Peyer's patch (tissue), 4 donors: ENCODE measurements around the gene DCP1A. TPM values are rescaled to one million over a fixed set of nuclear protein-coding genes. Genes with fewer than 3 reads are reported as not detected.

ENCODE experiments used
- DNase-seq, 3 donors: peaks; one replicate each; pipeline ENCODE4 v3.0.0-alpha.2; 2017 to 2019
- H3K27ac ChIP-seq, 4 donors: fragments of 200-600 bp; sonication (generic); one replicate each; pipeline ENCODE4 v1.5.1; 2016 to 2019
- H3K27me3 ChIP-seq, 2 donors: fragments of 200-600 bp; sonication (generic); one replicate each; pipeline ENCODE4 v1.5.1; 2019
- H3K36me3 ChIP-seq, 3 donors: fragments of 200-600 bp; sonication (generic); one replicate each; pipeline ENCODE4 v1.5.1; 2016 to 2019
- H3K4me1 ChIP-seq, 4 donors: fragments of 200-600 bp; sonication (generic); one replicate each; pipeline ENCODE4 v1.5.1; 2016 to 2019
- H3K4me3 ChIP-seq, 4 donors: fragments of 200-600 bp; sonication (generic); 1 replicate in 3 of 4; 2 replicates in 1 of 4; pipeline ENCODE4 v1.5.1; 2016 to 2019; ENCODE audit warnings: mild to moderate bottlenecking in 1 of 4
- H3K9me3 ChIP-seq, 4 donors: fragments of 200-600 bp; sonication (generic); one replicate each; pipeline ENCODE4 v1.5.1; 2016 to 2019; ENCODE audit warnings: mild to moderate bottlenecking in 1 of 4
- POLR2A ChIP-seq, 2 donors: fragments of 450-650 bp; IDR thresholded peaks; one replicate each; pipeline ENCODE4 v1.5.1; 2017; ENCODE audit warnings: antibody characterized with exemption in 2 of 2, mild to moderate bottlenecking in 2 of 2, moderate library complexity in 2 of 2
- total RNA-seq, 4 donors: library from RNA; depleted of rRNA; stranded (reverse); fragments of >200 nt; gene quantifications; one replicate each; pipeline ENCODE4 v1.1.0, GENCODE V29; 2016
- TF ChIP-seq, protein P1 (sequence below), 6 experiments: fragments of 450-650 bp in 4 of 6; fragments of 200-600 bp in 2 of 6; sonication (generic) in 1 of 6; IDR thresholded peaks; one replicate each; pipeline ENCODE4 v1.5.1; 2017 to 2019; ENCODE audit warnings: antibody characterized with exemption in 6 of 6, mild to moderate bottlenecking in 3 of 6, moderate library complexity in 1 of 6

The DCP1A gene
- total RNA-seq, result 10 to 100 TPM; 14.0 to 31.4 (median 20.5) TPM

DNA sequence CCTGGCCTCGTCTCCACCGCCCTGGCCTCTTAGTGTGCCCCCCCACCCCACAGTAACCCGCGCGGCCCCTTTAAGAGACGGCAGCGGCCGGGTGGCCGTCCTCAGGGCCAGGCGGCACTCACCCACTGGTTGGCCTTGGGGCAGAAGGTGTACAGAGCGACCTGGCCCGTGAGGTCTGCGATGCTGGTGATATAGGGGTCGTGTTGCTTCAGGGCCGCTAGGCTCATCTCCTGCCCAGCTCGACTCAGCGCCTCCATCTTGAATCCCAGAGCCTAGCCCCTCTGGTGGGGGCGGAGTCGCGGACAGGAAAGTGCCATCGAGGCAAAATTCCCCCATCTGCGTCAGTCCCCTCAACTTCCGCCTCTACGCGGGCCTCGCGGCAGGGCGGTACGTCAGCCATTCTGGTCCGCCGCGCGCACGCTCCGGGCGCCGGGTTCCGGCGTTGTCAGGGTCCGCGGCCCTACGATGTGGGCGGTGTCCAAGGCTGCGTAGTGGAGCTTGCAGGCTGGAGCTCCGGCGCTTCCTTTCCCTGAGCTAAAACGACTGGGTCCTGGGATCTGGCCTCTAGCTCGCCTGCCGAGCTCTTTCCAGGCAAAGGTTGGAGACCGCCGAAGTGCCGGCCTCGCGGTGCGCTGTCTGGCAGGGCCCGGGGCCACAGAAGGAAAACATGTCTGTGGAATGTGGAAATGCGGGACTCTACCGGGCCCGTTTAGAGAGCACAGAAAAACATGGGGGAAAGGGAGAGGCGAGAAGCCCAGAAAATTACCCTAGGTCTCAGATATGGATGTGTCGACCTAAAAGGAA lies at the start of gene DCP1A:
DCP1A (minus strand) TSS at position 283 of the 804 bp plus-strand sequence; CDS start at position 257, 26 bp downstream.
- no peaks in the 10 kb centered on the region for H3K36me3 ChIP-seq
- peak within 1 kb of the TSS; percentile 83 to 95 (median 92) for H3K27ac ChIP-seq
- no peaks in the 10 kb centered on the region for H3K9me3 ChIP-seq
- peaks cover 0 to 21% (median 3%) of the 10 kb centered on the region in 4 donors for H3K4me1 ChIP-seq
- H3K27me3 ChIP-seq, result no peaks in the 10 kb centered on the region
- TF ChIP-seq, protein P1, sequence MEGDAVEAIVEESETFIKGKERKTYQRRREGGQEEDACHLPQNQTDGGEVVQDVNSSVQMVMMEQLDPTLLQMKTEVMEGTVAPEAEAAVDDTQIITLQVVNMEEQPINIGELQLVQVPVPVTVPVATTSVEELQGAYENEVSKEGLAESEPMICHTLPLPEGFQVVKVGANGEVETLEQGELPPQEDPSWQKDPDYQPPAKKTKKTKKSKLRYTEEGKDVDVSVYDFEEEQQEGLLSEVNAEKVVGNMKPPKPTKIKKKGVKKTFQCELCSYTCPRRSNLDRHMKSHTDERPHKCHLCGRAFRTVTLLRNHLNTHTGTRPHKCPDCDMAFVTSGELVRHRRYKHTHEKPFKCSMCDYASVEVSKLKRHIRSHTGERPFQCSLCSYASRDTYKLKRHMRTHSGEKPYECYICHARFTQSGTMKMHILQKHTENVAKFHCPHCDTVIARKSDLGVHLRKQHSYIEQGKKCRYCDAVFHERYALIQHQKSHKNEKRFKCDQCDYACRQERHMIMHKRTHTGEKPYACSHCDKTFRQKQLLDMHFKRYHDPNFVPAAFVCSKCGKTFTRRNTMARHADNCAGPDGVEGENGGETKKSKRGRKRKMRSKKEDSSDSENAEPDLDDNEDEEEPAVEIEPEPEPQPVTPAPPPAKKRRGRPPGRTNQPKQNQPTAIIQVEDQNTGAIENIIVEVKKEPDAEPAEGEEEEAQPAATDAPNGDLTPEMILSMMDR (IDR thresholded peaks at IDR 0.05), result peak in 1 of 6 experiments; percentile 18
- peak; percentile 74 to 88 for TF ChIP-seq POLR2A (IDR thresholded peaks at IDR 0.05)
- peak; percentile 94 to 97 (median 97) for DNase-seq
- peak within 1 kb of the TSS; percentile 66 to 97 (median 92) for H3K4me3 ChIP-seq

DNA sequence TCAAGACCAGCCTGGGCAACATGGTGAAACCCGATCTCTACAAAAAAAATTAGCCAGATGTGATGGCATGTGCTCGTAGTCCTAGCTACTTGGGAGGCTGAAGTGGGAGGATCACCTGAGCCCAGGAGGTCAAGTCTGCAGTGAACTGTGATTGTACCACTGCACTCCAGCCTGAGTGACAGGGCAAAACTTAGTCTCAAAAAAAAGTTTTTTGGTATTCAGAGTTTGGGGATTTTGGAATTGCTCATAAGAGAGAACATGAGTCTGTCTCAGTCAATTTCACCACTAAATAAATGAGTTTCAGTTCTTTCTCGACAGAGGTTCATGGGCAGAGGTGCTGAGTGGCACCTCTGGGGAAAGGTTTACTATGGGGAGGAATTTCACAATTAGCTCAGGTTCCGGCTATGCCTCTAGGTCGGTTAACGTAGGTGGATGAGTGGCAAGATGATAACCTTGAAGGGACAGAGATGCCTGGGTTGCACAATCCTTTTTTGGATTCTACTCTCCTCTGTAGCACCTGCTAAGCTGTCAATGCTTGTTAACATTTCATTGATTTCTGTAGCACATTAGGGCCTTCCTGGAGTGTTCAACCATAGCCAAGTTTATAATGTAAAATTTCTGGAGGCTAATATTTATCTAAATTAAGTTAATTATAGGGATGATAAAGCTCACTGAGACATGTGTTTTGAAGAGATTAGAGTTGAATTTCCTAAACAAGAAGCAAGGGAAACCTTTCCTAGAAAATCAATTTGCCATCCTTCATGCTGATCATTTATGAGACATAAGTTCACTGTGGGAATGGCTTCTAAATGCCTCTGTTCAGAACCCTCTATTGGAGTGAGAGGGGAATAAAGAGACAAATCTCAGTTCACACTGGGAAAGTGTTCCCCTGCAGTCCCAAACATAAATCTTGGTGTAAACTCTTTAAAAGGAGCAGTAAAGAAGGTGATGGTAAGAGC lies 37.4 kb upstream of the DCP1A start:
- Histone ChIP-seq H3K4me3 (no peak overlapping the region), H3K4me1 (no peaks in the 10 kb centered on the region), H3K36me3 (no peaks in the 10 kb centered on the region), H3K9me3 (no peaks in the 10 kb centered on the region), H3K27ac (no peak overlapping the region), H3K27me3 (no peaks in the 10 kb centered on the region)
- DNase-seq, result no peak
- TF ChIP-seq, protein P1 (IDR thresholded peaks at IDR 0.05), result no peak
- no peak for TF ChIP-seq POLR2A (IDR thresholded peaks at IDR 0.05)

DNA sequence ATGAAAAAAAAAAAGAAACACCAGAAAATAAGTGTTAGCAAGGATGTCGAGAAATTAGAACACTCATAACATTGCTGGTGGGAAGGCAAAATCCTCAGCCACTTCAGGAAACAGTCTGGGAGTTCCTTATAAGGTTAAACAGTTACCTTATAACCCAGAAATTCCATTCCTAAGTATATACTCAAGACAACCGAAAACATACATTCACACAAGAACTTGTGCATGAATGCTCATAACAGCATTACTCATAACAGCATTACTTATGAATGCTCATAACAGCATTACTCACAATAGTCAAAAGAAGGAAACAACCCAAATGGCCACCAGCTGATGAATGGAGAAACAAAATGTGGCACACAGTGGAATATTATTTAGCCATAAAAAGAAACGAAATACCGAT lies 34.8 kb upstream of the DCP1A start:
- Histone ChIP-seq H3K4me3 (no peak overlapping the region), H3K4me1 (no peaks in the 10 kb centered on the region), H3K9me3 (no peaks in the 10 kb centered on the region), H3K36me3 (no peaks in the 10 kb centered on the region), H3K27ac (no peak overlapping the region), H3K27me3 (no peaks in the 10 kb centered on the region)
- DNase-seq, result no peak
- TF ChIP-seq, protein P1 (IDR thresholded peaks at IDR 0.05), result no peak
- no peak for TF ChIP-seq POLR2A (IDR thresholded peaks at IDR 0.05)

DNA sequence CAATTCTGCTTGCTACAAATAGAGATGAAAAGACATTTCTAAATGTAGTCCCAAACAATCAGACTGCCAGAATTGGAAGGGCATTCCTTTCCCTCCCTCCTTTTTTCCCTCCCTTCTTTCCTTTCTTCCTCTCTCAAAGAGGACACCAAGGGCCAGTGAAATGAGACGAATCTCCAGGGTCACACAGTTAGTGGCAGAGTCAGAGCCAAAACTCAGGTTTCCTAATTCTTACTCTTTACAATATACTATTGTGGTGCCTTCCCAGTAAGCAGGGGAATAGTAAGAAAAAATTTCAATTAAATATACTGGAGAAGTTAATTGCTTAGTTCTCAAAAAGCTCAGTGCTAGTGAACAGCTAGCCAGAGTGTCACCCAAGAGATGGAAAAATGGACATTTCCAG lies 33.0 kb upstream of the DCP1A start:
- no peak overlapping the region for H3K4me3 ChIP-seq

DNA sequence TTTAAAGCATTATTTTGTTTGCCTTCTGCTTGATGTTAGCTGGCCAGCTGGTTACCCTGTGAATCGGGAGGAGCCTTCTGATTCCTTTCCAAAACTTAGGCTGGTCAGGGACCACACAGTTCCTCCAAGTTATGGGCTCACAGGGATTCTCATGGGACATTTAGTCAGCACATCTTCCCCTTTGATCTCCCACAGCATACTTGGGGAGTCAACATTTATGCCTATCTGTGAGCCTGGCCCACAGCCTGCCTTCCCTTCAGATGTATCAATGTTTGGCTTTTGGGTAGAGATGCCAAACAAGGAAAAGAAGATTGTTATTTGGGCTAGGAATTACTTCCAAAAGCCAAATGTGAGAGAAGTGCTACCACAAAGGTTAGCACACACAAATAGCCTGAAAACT lies 32.6 kb upstream of the DCP1A start:
- Histone ChIP-seq H3K27me3 (no peaks in the 10 kb centered on the region), H3K27ac (no peak overlapping the region), H3K36me3 (no peaks in the 10 kb centered on the region), H3K4me3 (no peak overlapping the region), H3K4me1 (no peaks in the 10 kb centered on the region), H3K9me3 (no peaks in the 10 kb centered on the region)
- no peak for DNase-seq
- no peak for TF ChIP-seq POLR2A (IDR thresholded peaks at IDR 0.05)
- TF ChIP-seq, protein P1 (IDR thresholded peaks at IDR 0.05), result no peak

More for the DNA sequence above, 33.0 kb upstream of the DCP1A start:
- Histone ChIP-seq H3K27me3 (no peaks in the 10 kb centered on the region), H3K9me3 (no peaks in the 10 kb centered on the region), H3K27ac (no peak overlapping the region), H3K4me1 (no peaks in the 10 kb centered on the region), H3K36me3 (no peaks in the 10 kb centered on the region)
- DNase-seq, result no peak
- no peak for TF ChIP-seq POLR2A (IDR thresholded peaks at IDR 0.05)
- TF ChIP-seq, protein P1 (IDR thresholded peaks at IDR 0.05), result no peak
